HEK293 (cell line): ENCODE results near the gene OR51V1.

ENCODE experiments used
- CTCF ChIA-PET: fragments of 350-600 bp; formaldehyde crosslinking; extraction: SDS; loops from one replicate; lab custom pipeline; 2021; ENCODE audit warnings: antibody characterized with exemption; lab: Yijun Ruan, JAX
- POLR2A ChIA-PET: fragments of 300-600 bp; formaldehyde crosslinking; extraction: SDS; loops from one replicate; lab custom pipeline; 2020; ENCODE audit warnings: antibody characterized with exemption, inconsistent platforms; lab: Yijun Ruan, JAX
- H3K27ac ChIP-seq: fragments of 200-500 bp; sonication (Bioruptor generic); 2 replicates; pipeline ENCODE4 v1.5.1; 2014; ENCODE audit warnings: low read depth, low read length, control low read depth, inconsistent platforms; ENCODE audit errors: extremely low read depth
- H3K36me3 ChIP-seq, 2 experiments: fragments of 200-500 bp in 1 of 2; sonication (Bioruptor generic) in 1 of 2; 1 replicate in 1 of 2; 2 replicates in 1 of 2; pipeline ENCODE4 v1.5.1; 2014 to 2017; ENCODE audit warnings: inconsistent platforms in 2 of 2, low read length in 2 of 2; ENCODE audit not compliant: control insufficient read depth in 2 of 2, insufficient read depth in 1 of 2
- H3K4me1 ChIP-seq: fragments of 200-500 bp; sonication (Bioruptor generic); 2 replicates; pipeline ENCODE4 v1.5.1; 2014; ENCODE audit warnings: mild to moderate bottlenecking, low read length, inconsistent platforms; ENCODE audit not compliant: control insufficient read depth, insufficient read depth
- H3K4me3 ChIP-seq: 2 replicates; pipeline ENCODE4 v1.5.1; 2011; ENCODE audit warnings: low read depth, mild to moderate bottlenecking, control low read depth, low read length, moderate library complexity
- H3K9me3 ChIP-seq: fragments of 200-500 bp; sonication (Bioruptor generic); 2 replicates; pipeline ENCODE4 v1.5.1; 2014; ENCODE audit warnings: low read depth, low read length, inconsistent platforms; ENCODE audit not compliant: control insufficient read depth, insufficient read depth
- BCL11A ChIP-seq: fragments of 450-650 bp; formaldehyde crosslinking; IDR thresholded peaks from 2 replicates; pipeline ENCODE4 v1.5.1; 2016; ENCODE audit warnings: low read depth, missing biosample characterization, missing genetic modification characterization
- CTCF ChIP-seq: fragments of 450-650 bp; formaldehyde crosslinking; IDR thresholded peaks from 2 replicates; pipeline ENCODE4 v1.5.1; 2016; ENCODE audit warnings: missing biosample characterization, missing genetic modification characterization
- SCRT2 ChIP-seq: fragments of 450-650 bp; formaldehyde crosslinking; IDR thresholded peaks from 2 replicates; pipeline ENCODE4 v1.5.1; 2016; ENCODE audit warnings: missing biosample characterization, missing genetic modification characterization
- SP7 ChIP-seq: fragments of 450-650 bp; formaldehyde crosslinking; IDR thresholded peaks from 2 replicates; pipeline ENCODE4 v1.5.1; 2016; ENCODE audit warnings: missing biosample characterization, missing genetic modification characterization
- TCF7L2 ChIP-seq: IDR thresholded peaks from 2 replicates; pipeline ENCODE4 v1.6.1; 2011; ENCODE audit warnings: low read depth, mild to moderate bottlenecking, inconsistent platforms, low read length, moderate library complexity, borderline replicate concordance
- YY1 ChIP-seq: fragments of 450-650 bp; formaldehyde crosslinking; IDR thresholded peaks from 2 replicates; pipeline ENCODE4 v1.5.1; 2018; ENCODE audit warnings: missing biosample characterization, missing genetic modification characterization
- ZBTB8A ChIP-seq: fragments of 450-650 bp; formaldehyde crosslinking; IDR thresholded peaks from 2 replicates; pipeline ENCODE4 v1.5.1; 2016; ENCODE audit warnings: missing biosample characterization, missing genetic modification characterization
- ZNF140 ChIP-seq: fragments of 450-650 bp; formaldehyde crosslinking; IDR thresholded peaks from 2 replicates; pipeline ENCODE4 v1.5.1; 2016; ENCODE audit warnings: missing biosample characterization, missing genetic modification characterization
- ZNF174 ChIP-seq: fragments of 450-650 bp; formaldehyde crosslinking; IDR thresholded peaks from 2 replicates; pipeline ENCODE4 v1.5.0; 2017; ENCODE audit warnings: missing biosample characterization, mild to moderate bottlenecking, missing genetic modification characterization
- ZNF37A ChIP-seq: fragments of 450-650 bp; IDR thresholded peaks from 2 replicates; pipeline ENCODE4 v1.5.1; 2018; ENCODE audit warnings: missing biosample characterization, missing genetic modification characterization
- ZNF473 ChIP-seq: fragments of 450-650 bp; formaldehyde crosslinking; IDR thresholded peaks from 2 replicates; pipeline ENCODE4 v1.5.1; 2017; ENCODE audit warnings: missing biosample characterization, missing genetic modification characterization
- ZNF510 ChIP-seq: fragments of 450-650 bp; formaldehyde crosslinking; IDR thresholded peaks from 2 replicates; pipeline ENCODE4 v1.5.1; 2018; ENCODE audit warnings: mild to moderate bottlenecking, missing genetic modification characterization, missing biosample characterization; ENCODE audit not compliant: insufficient replicate concordance
- ZNF558 ChIP-seq: fragments of 450-650 bp; formaldehyde crosslinking; IDR thresholded peaks from 2 replicates; pipeline ENCODE4 v1.5.1; 2016; ENCODE audit warnings: missing biosample characterization, missing genetic modification characterization
- ZNF560 ChIP-seq: fragments of 450-650 bp; formaldehyde crosslinking; IDR thresholded peaks from 2 replicates; pipeline ENCODE4 v1.5.1; 2017; ENCODE audit warnings: missing biosample characterization, missing genetic modification characterization, borderline replicate concordance
- ZNF660 ChIP-seq: fragments of 450-650 bp; IDR thresholded peaks from 2 replicates; pipeline ENCODE4 v1.5.1; 2018; ENCODE audit warnings: missing biosample characterization, mild to moderate bottlenecking, missing genetic modification characterization
- ZNF664 ChIP-seq: fragments of 450-650 bp; formaldehyde crosslinking; IDR thresholded peaks from 2 replicates; pipeline ENCODE4 v1.5.1; 2016; ENCODE audit warnings: missing biosample characterization, missing genetic modification characterization
- ZNF704 ChIP-seq: fragments of 450-650 bp; formaldehyde crosslinking; IDR thresholded peaks from 2 replicates; pipeline ENCODE4 v1.5.1; 2016; ENCODE audit warnings: missing biosample characterization, missing genetic modification characterization
- ZSCAN30 ChIP-seq: fragments of 450-650 bp; IDR thresholded peaks from 2 replicates; pipeline ENCODE4 v1.5.1; 2018; ENCODE audit warnings: missing biosample characterization, mild to moderate bottlenecking, missing genetic modification characterization, moderate library complexity
- ZSCAN4 ChIP-seq: fragments of 450-650 bp; formaldehyde crosslinking; IDR thresholded peaks from 2 replicates; pipeline ENCODE4 v1.5.1; 2017; ENCODE audit warnings: missing biosample characterization, missing genetic modification characterization

Gene OR51V1

GRCh38 chr11:5224538-5225479 is 24.3 kb upstream of the OR51V1 start:
- Histone ChIP-seq H3K4me3 (no peak overlapping the region), H3K36me3 (no peaks in the 10 kb centered on the region), H3K9me3 (no peaks in the 10 kb centered on the region), H3K27ac (no peak overlapping the region)
- CTCF ChIA-PET, result no interaction called here
- POLR2A ChIA-PET, result no interaction called here
- TF ChIP-seq ZSCAN4 (tag by site-specific recombination), result no peak
- no peak for TF ChIP-seq ZNF37A (tag by site-specific recombination)
- TF ChIP-seq, all 188 proteins: peak for 0
- H3K4me1 ChIP-seq, result no peaks in the 10 kb centered on the region

- CTCF ChIA-PET, result no interaction called here
- H3K4me3 ChIP-seq, result no peak overlapping the region
- no peak for TF ChIP-seq CTCF (tag by site-specific recombination)
- TF ChIP-seq ZSCAN30, result no peak
- no peak for TF ChIP-seq ZBTB8A (tag by site-specific recombination)
- TF ChIP-seq BCL11A (tag by site-specific recombination), result no peak
- no peak for TF ChIP-seq ZNF560 (tag by site-specific recombination)
- no peak for TF ChIP-seq ZNF558 (tag by site-specific recombination)
- TF ChIP-seq TCF7L2, result no peak
- TF ChIP-seq ZNF660 (tag by site-specific recombination), result no peak
- TF ChIP-seq SCRT2 (tag by site-specific recombination), result no peak
- TF ChIP-seq ZNF510 (tag by site-specific recombination), result no peak
- TF ChIP-seq ZNF174 (tag by site-specific recombination), result no peak
- no peak for TF ChIP-seq SP7 (tag by site-specific recombination)
- no peak for TF ChIP-seq ZNF664 (tag by site-specific recombination)
- TF ChIP-seq ZNF704, result no peak
- no peak for TF ChIP-seq ZNF473
- no peak for TF ChIP-seq ZNF140 (tag by site-specific recombination)
- no peak for TF ChIP-seq YY1 (tag by site-specific recombination)
- TF ChIP-seq, all 188 proteins: peak for 0
- Histone ChIP-seq H3K4me1 (no peaks in the 10 kb centered on the region), H3K9me3 (no peaks in the 10 kb centered on the region), H3K27ac (no peak overlapping the region), H3K36me3 (no peaks in the 10 kb centered on the region)
- POLR2A ChIA-PET, result no interaction called here
Measured at GRCh38 chr11:5223686-5224085, 23.2 kb upstream of the OR51V1 start.
